ENCODE results near the gene REV1.

DNA sequence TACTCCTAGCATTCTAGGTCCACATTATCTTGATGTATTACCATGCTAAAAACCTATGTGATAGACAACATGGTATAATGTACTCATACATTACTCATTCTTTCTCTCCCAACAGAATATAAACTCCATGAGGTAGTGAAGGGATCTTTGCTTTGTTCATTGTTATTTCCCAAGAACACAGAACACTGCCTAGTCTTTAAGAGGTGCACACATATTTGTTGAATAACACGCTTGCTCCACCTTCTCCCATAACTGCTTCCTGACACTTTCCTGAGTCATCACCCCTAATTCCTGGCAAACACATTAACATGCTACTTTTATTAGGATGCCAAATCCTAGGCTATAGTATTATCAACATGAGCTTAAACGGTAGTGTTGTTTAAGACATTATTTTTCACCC is 41.3 kb downstream of the REV1 start:
- TF ChIP-seq, protein P1, sequence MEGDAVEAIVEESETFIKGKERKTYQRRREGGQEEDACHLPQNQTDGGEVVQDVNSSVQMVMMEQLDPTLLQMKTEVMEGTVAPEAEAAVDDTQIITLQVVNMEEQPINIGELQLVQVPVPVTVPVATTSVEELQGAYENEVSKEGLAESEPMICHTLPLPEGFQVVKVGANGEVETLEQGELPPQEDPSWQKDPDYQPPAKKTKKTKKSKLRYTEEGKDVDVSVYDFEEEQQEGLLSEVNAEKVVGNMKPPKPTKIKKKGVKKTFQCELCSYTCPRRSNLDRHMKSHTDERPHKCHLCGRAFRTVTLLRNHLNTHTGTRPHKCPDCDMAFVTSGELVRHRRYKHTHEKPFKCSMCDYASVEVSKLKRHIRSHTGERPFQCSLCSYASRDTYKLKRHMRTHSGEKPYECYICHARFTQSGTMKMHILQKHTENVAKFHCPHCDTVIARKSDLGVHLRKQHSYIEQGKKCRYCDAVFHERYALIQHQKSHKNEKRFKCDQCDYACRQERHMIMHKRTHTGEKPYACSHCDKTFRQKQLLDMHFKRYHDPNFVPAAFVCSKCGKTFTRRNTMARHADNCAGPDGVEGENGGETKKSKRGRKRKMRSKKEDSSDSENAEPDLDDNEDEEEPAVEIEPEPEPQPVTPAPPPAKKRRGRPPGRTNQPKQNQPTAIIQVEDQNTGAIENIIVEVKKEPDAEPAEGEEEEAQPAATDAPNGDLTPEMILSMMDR (IDR thresholded peaks at IDR 0.05): no peak
- TF ChIP-seq POLR2A (IDR thresholded peaks at IDR 0.05): no peak
